Activated T-cell treated with anti-CD3 and anti-CD28 coated beads, Interleukin-2, amount 50 U/mL, for 1 hour (primary cell): ENCODE results near the gene ZNF566.

Source experiments
- DNase-seq: peaks from one replicate; pipeline ENCODE4 v3.0.0-alpha.2; 2020

ZNF566 gene

GRCh38 chr19:36436531-36436930, 52.8 kb downstream of the ZNF566 start:
- DNase-seq: no peak

GRCh38 chr19:36423925-36424324, 65.4 kb downstream of the ZNF566 start:
- DNase-seq: no peak

GRCh38 chr19:36421749-36422481, 67.4 kb downstream of the ZNF566 start:
- no peak for DNase-seq

GRCh38 chr19:36420961-36421748, 68.2 kb downstream of the ZNF566 start:
- peak; percentile 14 for DNase-seq

- DNase-seq: peak; percentile 80
Measured at GRCh38 chr19:36418287-36419001, 70.9 kb downstream of the ZNF566 start, which contains the start of gene ZFP82. Gene ZFP82, minus strand, starts transcription at chr19:36418644. Its CDS starts 8,855 bp downstream, at chr19:36409789.

GRCh38 chr19:36417752-36418286, 71.5 kb downstream of the ZNF566 start:
- peak; percentile 19 for DNase-seq

- no peak for DNase-seq
Measured at GRCh38 chr19:36409841-36410240, 79.5 kb downstream of the ZNF566 start.

GRCh38 chr19:36408101-36408500, 81.3 kb downstream of the ZNF566 start:
- no peak for DNase-seq

GRCh38 chr19:36404498-36404897, 84.9 kb downstream of the ZNF566 start:
- no peak for DNase-seq

GRCh38 chr19:36401475-36401874, 87.9 kb downstream of the ZNF566 start:
- no peak for DNase-seq

- no peak for DNase-seq
Measured at GRCh38 chr19:36398571-36398970, 90.8 kb downstream of the ZNF566 start.
